GM12878 (cell line): ENCODE results near the gene PIK3C2B. TPM values are rescaled to one million over a fixed set of nuclear protein-coding genes. Genes with fewer than 3 reads are reported as not detected.

Experiments used
- ATAC-seq: fragments of 200-7000 bp; cut with Tn5 transposase; 3 replicates; pipeline ENCODE4 v1.9.1; 2020; ENCODE audit warnings: mild to moderate bottlenecking, moderate library complexity
- BruUV-seq: library from RNA; stranded (reverse); fragments of 400-500 nt; replicated peaks from 2 replicates; lab custom pipeline; 2021; lab: Mats Ljungman, UMichigan
- CTCF ChIA-PET: fragments of 300-600 bp; sonication (Branson Sonifier 250); formaldehyde crosslinking; extraction: SDS; loops from one replicate; lab custom pipeline; 2021; ENCODE audit warnings: inconsistent platforms; lab: Yijun Ruan, JAX
- POLR2A ChIA-PET: fragments of 350-600 bp; formaldehyde crosslinking; extraction: SDS; loops from one replicate; lab custom pipeline; 2021; ENCODE audit warnings: inconsistent platforms; lab: Charles Lee
- RAD21 ChIA-PET: fragments of 300-600 bp; sonication (Branson Sonifier 250); formaldehyde crosslinking; loops from one replicate; lab custom pipeline; 2023; ENCODE audit warnings: antibody characterized with exemption; ENCODE audit not compliant: unreplicated experiment; lab: Charles Lee
- SMC1A ChIA-PET: fragments of 300-600 bp; sonication (Branson Sonifier 250); formaldehyde crosslinking; loops from one replicate; lab custom pipeline; 2023; ENCODE audit not compliant: unreplicated experiment, uncharacterized antibody; lab: Charles Lee
- DNase-seq: peaks from one replicate; pipeline ENCODE4 v3.0.0-alpha.2; 2011; ENCODE audit warnings: low read depth, low spot score
- FAIRE-seq: peaks from 3 replicates; lab custom pipeline; 2011; peaks lifted over from hg19 to GRCh38; lab: Jason Lieb, UNC
- H2AFZ ChIP-seq: 2 replicates; pipeline ENCODE4 v1.6.0; 2011; ENCODE audit warnings: low read depth, low read length, control low read depth; ENCODE audit not compliant: control insufficient read depth
- H3K27ac ChIP-seq: 2 replicates; pipeline ENCODE4 v1.5.1; 2011; ENCODE audit warnings: control low read depth; ENCODE audit not compliant: control insufficient read depth, insufficient read depth
- H3K27me3 ChIP-seq, 2 experiments: replicated peaks in 1 of 2; 2 replicates each; pipeline versions ENCODE4 v1.6.0 to v1.6.1; 2011; ENCODE audit warnings: low read length in 1 of 2; ENCODE audit not compliant: control insufficient read depth in 2 of 2, insufficient read depth in 2 of 2
- H3K36me3 ChIP-seq, 2 experiments: 2 replicates each; pipeline ENCODE4 v1.5.1; 2011; ENCODE audit warnings: low read length in 1 of 2; ENCODE audit not compliant: control insufficient read depth in 2 of 2, insufficient read depth in 2 of 2
- H3K4me1 ChIP-seq: 2 replicates; pipeline ENCODE4 v1.6.1; 2011; ENCODE audit warnings: mild to moderate bottlenecking, low read length, moderate library complexity, mixed read lengths; ENCODE audit not compliant: control insufficient read depth, insufficient read depth
- H3K4me2 ChIP-seq: 2 replicates; pipeline ENCODE4 v1.6.0; 2011; ENCODE audit warnings: control low read depth; ENCODE audit not compliant: control insufficient read depth, insufficient read depth
- H3K4me3 ChIP-seq: fragments of 200-600 bp; sonication (generic); 2 replicates; pipeline ENCODE4 v1.5.1; 2016
- H3K79me2 ChIP-seq: 2 replicates; pipeline ENCODE4 v1.6.0; 2011; ENCODE audit warnings: low read length; ENCODE audit not compliant: control insufficient read depth, insufficient read depth
- H3K9ac ChIP-seq: 2 replicates; pipeline ENCODE4 v1.8.0; 2011; ENCODE audit warnings: low read length, control low read depth, mixed read lengths; ENCODE audit not compliant: control insufficient read depth, insufficient read depth
- H3K9me3 ChIP-seq: replicated peaks from 3 replicates; pipeline ENCODE4 v1.5.1; 2011; ENCODE audit warnings: mild to moderate bottlenecking, low read length; ENCODE audit not compliant: control insufficient read depth, insufficient read depth
- H4K20me1 ChIP-seq: 2 replicates; pipeline ENCODE4 v1.6.0; 2011; ENCODE audit not compliant: control insufficient read depth, insufficient read depth
- BACH1 ChIP-seq: fragments of 450-650 bp; IDR thresholded peaks from 2 replicates; pipeline ENCODE4 v1.6.1; 2017; ENCODE audit warnings: mild to moderate bottlenecking, borderline replicate concordance
- CREB1 ChIP-seq: IDR thresholded peaks from 2 replicates; pipeline ENCODE4 v1.6.1; 2012; ENCODE audit warnings: low read depth, mild to moderate bottlenecking, inconsistent platforms
- E4F1 ChIP-seq: fragments of 450-650 bp; IDR thresholded peaks from 2 replicates; pipeline ENCODE4 v1.6.1; 2018; ENCODE audit warnings: borderline replicate concordance, mild to moderate bottlenecking; ENCODE audit not compliant: partially characterized antibody
- HDAC2 ChIP-seq: fragments of 200-600 bp; sonication (generic); IDR thresholded peaks from 2 replicates; pipeline ENCODE4 v1.6.1; 2017
- HSF1 ChIP-seq: fragments of 150-350 bp; IDR thresholded peaks from 2 replicates; pipeline ENCODE4 v1.6.1; 2014; ENCODE audit warnings: mild to moderate bottlenecking, low read depth, low read length
- IKZF2 ChIP-seq, 2 experiments: fragments of 450-650 bp; IDR thresholded peaks; 2 replicates each; pipeline ENCODE4 v1.6.1; 2017; ENCODE audit warnings: mild to moderate bottlenecking in 2 of 2, moderate library complexity in 2 of 2
- JUNB ChIP-seq: IDR thresholded peaks from 2 replicates; pipeline ENCODE4 v1.6.1; 2016; ENCODE audit warnings: antibody characterized with exemption, mild to moderate bottlenecking
- JUND ChIP-seq: IDR thresholded peaks from 2 replicates; pipeline ENCODE4 v1.6.1; 2012; ENCODE audit warnings: low read depth, mild to moderate bottlenecking, low read length, improper control_type of control experiment, moderate library complexity
- MAX ChIP-seq: IDR thresholded peaks from 2 replicates; pipeline ENCODE4 v1.6.1; 2012; ENCODE audit warnings: low read depth, low read length, improper control_type of control experiment
- MEF2A ChIP-seq: IDR thresholded peaks from 2 replicates; pipeline ENCODE4 v1.6.1; 2011; ENCODE audit warnings: low read depth, mild to moderate bottlenecking, low read length, moderate library complexity; ENCODE audit not compliant: insufficient read depth
- MEF2B ChIP-seq: fragments of 450-650 bp; IDR thresholded peaks from 2 replicates; pipeline ENCODE4 v1.6.1; 2018; ENCODE audit warnings: mild to moderate bottlenecking, moderate library complexity; ENCODE audit not compliant: partially characterized antibody, poor library complexity, severe bottlenecking
- NFXL1 ChIP-seq: fragments of 450-650 bp; IDR thresholded peaks from 2 replicates; pipeline ENCODE4 v1.6.1; 2017; ENCODE audit warnings: antibody characterized with exemption, mild to moderate bottlenecking, borderline replicate concordance
- RAD51 ChIP-seq: fragments of 450-650 bp; IDR thresholded peaks from 2 replicates; pipeline ENCODE4 v1.6.1; 2016; ENCODE audit warnings: moderate library complexity, mild to moderate bottlenecking, inconsistent platforms
- SMAD5 ChIP-seq: IDR thresholded peaks from 2 replicates; pipeline ENCODE4 v1.6.1; 2016; ENCODE audit warnings: antibody characterized with exemption, low read depth
- WGBS: methylation state at CpG from one replicate; pipeline ENCODE4 v1.1.6; 2016; ENCODE audit warnings: low lambda C conversion rate; ENCODE audit not compliant: insufficient replicate concordance, insufficient coverage; ENCODE audit errors: missing lambda C conversion rate; 5-methylcytosine and 5-hydroxymethylcytosine counted together
- in situ Hi-C: fragments of 300-500 bp; cut with MboI; formaldehyde crosslinking; loops from 9 replicates; pipeline ENCODE4 v1.14.3; 2018; ENCODE audit warnings: mixed read lengths
- intact Hi-C: fragments of 100-400 bp; cut with micrococcal nuclease; formaldehyde crosslinking; loops from one replicate; pipeline ENCODE4 v1.14.2; 2022; ENCODE audit not compliant: unreplicated experiment
- polyA plus RNA-seq, 11 experiments: library from polyadenylated mRNA; depleted of rRNA in 4 of 11; unstranded in 6 of 11; stranded (reverse) in 5 of 11; fragments of >200 nt; fragmentation: Nextera tagmentation in 4 of 11; fragmentation: Illumina TruSeq in 1 of 11; extraction: Ambion mirVana in 4 of 11; extraction: Trizol in 1 of 11; gene quantifications; 1 replicate in 1 of 11; 2 replicates in 10 of 11; pipeline versions ENCODE4 v1.2.1 to v1.2.3, GENCODE V29; 2011 to 2016; ENCODE audit warnings: inconsistent platforms in 2 of 11, missing spikeins in 2 of 11, low read depth in 1 of 11
- total RNA-seq, 4 experiments: library from RNA; depleted of rRNA in 3 of 4; stranded (reverse); fragments of >200 nt in 3 of 4; fragmentation: Illumina TruSeq in 1 of 4; extraction: Trizol in 1 of 4; gene quantifications; 2 replicates each; pipeline versions ENCODE4 v1.2.1 to v1.2.3, GENCODE V29; 2013 to 2021

Gene PIK3C2B
- total and polyA plus RNA-seq, 10 of the 15 experiments (the other 5 are each of a cell fraction or from before 2014, with no cell fraction given) = 2.2 to 38.1 (median 11.4) TPM

- ChIA-PET RAD21 (interaction anchor here (0.9 to 2.0 kb wide), 5 partner anchors 8 to 242 kb away, joined by 3 to 15 read pairs (median 4); no protein-coding TSS in a partner anchor), POLR2A (interaction anchor here (0.5 to 1.8 kb wide), 6 partner anchors 8 to 512 kb away, joined by 3 to 8 read pairs (median 4); no protein-coding TSS in a partner anchor), CTCF (interaction anchor here (0.8 to 2.3 kb wide), 7 partner anchors 10 to 286 kb away, joined by 3 to 9 read pairs (median 4); no protein-coding TSS in a partner anchor), SMC1A (interaction anchor here (1.0 to 6.8 kb wide), 6 partner anchors 7 to 55 kb away, joined by 3 to 57 read pairs (median 10); partner anchors contain the start of gene MDM4)
- BruUV-seq = no TSS peak
- in situ Hi-C loops (loop anchor here (25.0 kb wide), 1 partner anchor 1234 kb away; no protein-coding TSS in a partner anchor), intact Hi-C loops (no loop called here)
- ATAC-seq = peak; percentile 60
- peak overlapping the region; percentile 53 for H3K4me3 ChIP-seq
- H3K9ac ChIP-seq = peak overlapping the region; percentile 51
- peak overlapping the region; percentile 58 for H3K4me2 ChIP-seq
- no peaks in the 10 kb centered on the region for H3K27me3 ChIP-seq
- FAIRE-seq = peak; percentile 44
- peak; percentile 82 for DNase-seq
- H3K27ac ChIP-seq = peak overlapping the region; percentile 39
- peaks cover 9% of the 10 kb centered on the region for H3K9me3 ChIP-seq
- no peaks in the 10 kb centered on the region; the same call in 1 of the 2 replicates for H4K20me1 ChIP-seq
- WGBS = 3% methylated on average over 5 of the region's 5 CpGs
- peaks cover 4 to 14% of the 10 kb centered on the region in 2 experiments; a peak in 3 of 4 replicates for H3K36me3 ChIP-seq
- no peak overlapping the region for H2AFZ ChIP-seq
- peaks cover 82% of the 10 kb centered on the region for H3K79me2 ChIP-seq
- peaks cover 38% of the 10 kb centered on the region for H3K4me1 ChIP-seq
- TF ChIP-seq HSF1 = no peak
- no peak for TF ChIP-seq NFXL1
- TF ChIP-seq JUNB = no peak
- TF ChIP-seq MEF2A = 0 out of 2 replicates have a peak, but pooled peaks have one; percentile 30
- peak; percentile 37; the same call in 1 of the 2 replicates for TF ChIP-seq MAX
- TF ChIP-seq E4F1 = no peak
- TF ChIP-seq HDAC2 = no peak
- no peak for TF ChIP-seq SMAD5
- peak; percentile 47 for TF ChIP-seq MEF2B
- 0 out of 2 replicates have a peak, but pooled peaks have one; percentile 7 for TF ChIP-seq CREB1
- 0 out of 2 replicates have a peak, but pooled peaks have one; percentile 62 for TF ChIP-seq BACH1
- no peak for TF ChIP-seq JUND
- TF ChIP-seq RAD51 = peak; percentile 89
- peak; percentile 95 for TF ChIP-seq IKZF2 (IDR thresholded peaks at IDR 0.05)
Observed at GRCh38 chr1:204520834-204521709, 26.5 kb upstream of the PIK3C2B start.
